Pancreas (tissue), 10 donors: ENCODE measurements around the gene ANKS1B. TPM values are rescaled to one million over a fixed set of nuclear protein-coding genes. Genes with fewer than 3 reads are reported as not detected.

Experiments used
- ATAC-seq, 4 donors: fragments of 200-7000 bp; cut with Tn5 transposase; one replicate each; pipeline versions ENCODE4 v1.8.0 to v1.9.1; 2020; ENCODE audit warnings: mild to moderate bottlenecking in 4 of 4, moderate library complexity in 4 of 4
- DNase-seq, 6 donors: peaks; one replicate each; pipeline ENCODE4 v3.0.0-alpha.2; 2020
- FAIRE-seq: peaks from 2 replicates; lab custom pipeline; 2012; peaks lifted over from hg19 to GRCh38; lab: Jason Lieb, UNC
- H3K27ac ChIP-seq, 4 donors: fragments of 200-600 bp; sonication (generic); 1 replicate in 3 of 4; 2 replicates in 1 of 4; pipeline versions ENCODE4 v1.5.0 to v1.8.0; 2020
- H3K27me3 ChIP-seq, 4 donors: fragments of 200-600 bp; one replicate each; pipeline ENCODE4 v1.8.0; 2021
- H3K36me3 ChIP-seq, 3 donors: fragments of 200-600 bp; sonication (generic) in 1 of 3; one replicate each; pipeline versions ENCODE4 v1.5.0 to v1.8.0; 2020 to 2021
- H3K4me1 ChIP-seq, 3 donors: fragments of 200-600 bp; one replicate each; pipeline ENCODE4 v1.8.0; 2021
- H3K4me3 ChIP-seq, 4 donors: fragments of 200-600 bp; sonication (generic) in 2 of 4; one replicate each; pipeline versions ENCODE4 v1.5.0 to v1.8.0; 2020 to 2021
- H3K9me3 ChIP-seq, 4 donors: fragments of 200-600 bp; one replicate each; pipeline ENCODE4 v1.8.0; 2021
- WGBS, 2 donors: extraction: QIAGEN DNeasy Blood & Tissue Kit; methylation state at CpG; one replicate each; pipeline ENCODE4 v1.1.7; 2013; 5-methylcytosine and 5-hydroxymethylcytosine counted together
- intact Hi-C, 3 donors: fragments of 100-400 bp; cut with DNase I; formaldehyde crosslinking; loops; one replicate each; pipeline versions ENCODE4 v1.11.1 to v1.14.2; 2022
- polyA plus RNA-seq, 2 donors: library from polyadenylated mRNA; stranded (reverse); fragments of 200-250 nt; gene quantifications; one replicate each; pipeline ENCODE4 v1.2.3, GENCODE V29; 2013
- total RNA-seq, 6 donors: library from RNA; stranded (reverse); fragmentation: NEBNext Ultra II Directional in 4 of 6; extraction: Animal tissue kit (Norgen Biotek cat#: 25700) in 4 of 6; gene quantifications; one replicate each; pipeline versions ENCODE4 v1.2.1 to v1.2.4, GENCODE V29; 2021 to 2023
- TF ChIP-seq, protein P1 (sequence below), 4 donors: fragments of 200-600 bp; sonication (generic) in 3 of 4; IDR thresholded peaks; one replicate each; pipeline versions ENCODE4 v1.5.0 to v1.8.0; 2021; ENCODE audit warnings: antibody characterized with exemption in 4 of 4
- donor health status: healthy with polysubstance abuse.
- donor health status: DM: no; HTN: no; CAD: no; lungs with moderate emphysema.
- donor health status: DM: no; HTN: no; CAD: no.
- donor health status: control.
- donor health status: control.
- donor health status: Bipolar disorder and iron deficiency.
- donor health status: DM: yes; HTN: yes; CAD: no.
- donor health status: DM: no; HTN: no; CAD: no.
- donor health status: DM: no; HTN: no; CAD: no.
- donor health status: DM: yes; HTN: yes; CAD: no.

ANKS1B gene
- total and polyA plus RNA-seq, 8 donors, result 0.49 to 3.2 (median 1.9) TPM

DNA sequence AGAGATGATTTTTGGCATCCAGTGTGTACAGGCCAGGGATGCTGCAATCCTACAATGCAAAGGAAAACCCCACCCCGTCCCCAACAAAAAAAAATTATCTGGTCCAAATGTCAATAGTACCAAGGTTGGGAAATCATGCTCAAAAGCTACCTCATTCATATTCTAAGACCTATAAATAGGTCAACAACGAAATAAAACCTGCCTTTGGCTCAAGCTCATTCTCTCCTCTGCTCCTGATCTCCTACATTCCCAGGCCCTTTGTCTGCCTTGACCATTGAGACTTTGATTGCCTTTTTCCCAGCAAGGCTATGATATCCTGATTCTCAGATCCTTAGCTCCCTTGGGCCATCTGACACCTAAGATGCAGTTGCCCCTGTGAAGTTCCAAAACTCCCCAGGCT lies 30.0 kb downstream of the ANKS1B start:
- intact Hi-C loops, result no loop called here
- H3K4me1 ChIP-seq, result peaks cover 1 to 4% (median 2%) of the 10 kb centered on the region in 3 donors
- no peak for FAIRE-seq
- no peaks in the 10 kb centered on the region for H3K27me3 ChIP-seq
- no peak overlapping the region for H3K27ac ChIP-seq
- TF ChIP-seq, protein P1, sequence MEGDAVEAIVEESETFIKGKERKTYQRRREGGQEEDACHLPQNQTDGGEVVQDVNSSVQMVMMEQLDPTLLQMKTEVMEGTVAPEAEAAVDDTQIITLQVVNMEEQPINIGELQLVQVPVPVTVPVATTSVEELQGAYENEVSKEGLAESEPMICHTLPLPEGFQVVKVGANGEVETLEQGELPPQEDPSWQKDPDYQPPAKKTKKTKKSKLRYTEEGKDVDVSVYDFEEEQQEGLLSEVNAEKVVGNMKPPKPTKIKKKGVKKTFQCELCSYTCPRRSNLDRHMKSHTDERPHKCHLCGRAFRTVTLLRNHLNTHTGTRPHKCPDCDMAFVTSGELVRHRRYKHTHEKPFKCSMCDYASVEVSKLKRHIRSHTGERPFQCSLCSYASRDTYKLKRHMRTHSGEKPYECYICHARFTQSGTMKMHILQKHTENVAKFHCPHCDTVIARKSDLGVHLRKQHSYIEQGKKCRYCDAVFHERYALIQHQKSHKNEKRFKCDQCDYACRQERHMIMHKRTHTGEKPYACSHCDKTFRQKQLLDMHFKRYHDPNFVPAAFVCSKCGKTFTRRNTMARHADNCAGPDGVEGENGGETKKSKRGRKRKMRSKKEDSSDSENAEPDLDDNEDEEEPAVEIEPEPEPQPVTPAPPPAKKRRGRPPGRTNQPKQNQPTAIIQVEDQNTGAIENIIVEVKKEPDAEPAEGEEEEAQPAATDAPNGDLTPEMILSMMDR (IDR thresholded peaks at IDR 0.05), result no peak
- H3K36me3 ChIP-seq, result no peaks in the 10 kb centered on the region
- H3K9me3 ChIP-seq, result no peaks in the 10 kb centered on the region
- no peak for DNase-seq
- ATAC-seq, result no peak
- no peak overlapping the region for H3K4me3 ChIP-seq
- 36 to 43% methylated on average over 2 of the region's 2 CpGs for WGBS, 2 donors

DNA sequence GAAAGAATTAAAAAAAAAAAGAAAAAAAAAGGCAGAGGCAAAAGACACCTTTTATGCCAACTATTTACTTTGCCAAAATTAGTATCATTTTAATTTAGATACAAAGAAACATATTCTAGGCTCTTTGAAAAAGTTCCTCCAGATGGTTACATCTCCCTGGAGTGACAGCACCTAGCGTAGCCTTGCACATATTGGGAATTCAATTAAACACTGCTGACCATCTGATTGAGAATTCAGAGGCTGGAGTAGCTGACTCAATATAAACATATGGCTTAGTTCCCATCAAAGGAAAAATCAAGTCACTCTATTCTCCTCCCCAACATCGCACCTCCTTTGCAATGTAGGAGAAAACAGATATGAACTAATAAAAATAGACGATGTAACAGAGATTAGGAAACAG lies 36.4 kb downstream of the ANKS1B start:
- TF ChIP-seq, protein P1 (IDR thresholded peaks at IDR 0.05), result no peak
- ATAC-seq, result no peak
- 45 to 56% methylated on average over 3 of the region's 3 CpGs for WGBS, 2 donors

DNA sequence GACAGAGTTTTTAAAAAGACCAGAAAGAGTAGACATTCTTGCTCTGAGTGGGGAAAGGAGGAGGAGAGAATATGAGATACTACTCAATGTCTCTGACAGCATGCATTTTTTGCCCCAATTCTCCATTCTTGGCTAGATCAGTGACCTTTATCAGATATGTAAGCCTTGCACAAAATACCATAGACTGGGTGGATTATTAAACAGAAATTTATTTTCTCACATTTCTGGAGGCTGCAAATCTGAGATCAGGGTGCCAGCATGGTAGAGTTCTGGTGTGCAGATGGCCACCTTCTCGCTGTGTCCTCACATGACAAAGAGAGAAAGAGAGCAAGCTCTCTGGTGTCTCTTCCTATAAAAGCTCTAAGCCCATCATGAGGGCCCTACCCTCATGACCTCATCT lies 38.6 kb downstream of the ANKS1B start:
- no peak for DNase-seq
- H3K27me3 ChIP-seq, result no peaks in the 10 kb centered on the region
- H3K36me3 ChIP-seq, result no peaks in the 10 kb centered on the region
- H3K27ac ChIP-seq, result no peak overlapping the region
- no peaks in the 10 kb centered on the region for H3K9me3 ChIP-seq
- no peak for FAIRE-seq
- TF ChIP-seq, protein P1 (IDR thresholded peaks at IDR 0.05), result no peak
- 81 to 100% methylated on average over 1 of the region's 1 CpG for WGBS, 2 donors
- intact Hi-C loops, result no loop called here
- H3K4me3 ChIP-seq, result no peak overlapping the region
- no peak for ATAC-seq
- H3K4me1 ChIP-seq, result no peaks in the 10 kb centered on the region

More for the DNA sequence above, 36.4 kb downstream of the ANKS1B start:
- Histone ChIP-seq H3K36me3 (no peaks in the 10 kb centered on the region), H3K27ac (no peak overlapping the region), H3K4me1 (no peaks in the 10 kb centered on the region), H3K4me3 (no peak overlapping the region), H3K27me3 (no peaks in the 10 kb centered on the region), H3K9me3 (no peaks in the 10 kb centered on the region)
- DNase-seq, result no peak
- FAIRE-seq, result no peak
- intact Hi-C loops, result no loop called here

DNA sequence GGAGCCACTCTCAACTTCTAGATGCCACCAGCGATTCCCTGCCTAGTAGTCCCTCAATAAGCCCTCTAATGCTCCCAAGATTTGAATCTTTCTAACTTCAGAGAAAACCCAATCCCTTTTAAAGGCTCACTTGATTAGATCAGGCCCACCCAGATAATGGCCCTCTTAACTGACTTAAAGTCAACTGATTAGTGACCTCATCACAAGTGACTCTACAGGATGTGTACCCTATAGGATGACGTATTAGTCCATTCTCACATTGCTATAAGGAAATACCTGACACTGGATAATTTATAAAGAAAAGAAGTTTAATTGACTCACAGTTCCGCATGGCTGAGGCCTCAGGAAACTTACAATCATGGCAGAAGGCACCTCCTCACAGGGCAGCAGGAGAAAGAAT lies 49.1 kb downstream of the ANKS1B start:
- TF ChIP-seq, protein P1 (IDR thresholded peaks at IDR 0.05), result no peak
- WGBS, 2 donors, result 78 to 82% methylated on average over 3 of the region's 3 CpGs
- DNase-seq, result no peak
- H3K4me3 ChIP-seq, result no peak overlapping the region
- H3K4me1 ChIP-seq, result no peaks in the 10 kb centered on the region
- H3K27me3 ChIP-seq, result no peaks in the 10 kb centered on the region
- no peak for FAIRE-seq
- ATAC-seq, result no peak
- no peaks in the 10 kb centered on the region for H3K36me3 ChIP-seq
- intact Hi-C loops, result no loop called here
- H3K27ac ChIP-seq, result no peak overlapping the region
- no peaks in the 10 kb centered on the region for H3K9me3 ChIP-seq

DNA sequence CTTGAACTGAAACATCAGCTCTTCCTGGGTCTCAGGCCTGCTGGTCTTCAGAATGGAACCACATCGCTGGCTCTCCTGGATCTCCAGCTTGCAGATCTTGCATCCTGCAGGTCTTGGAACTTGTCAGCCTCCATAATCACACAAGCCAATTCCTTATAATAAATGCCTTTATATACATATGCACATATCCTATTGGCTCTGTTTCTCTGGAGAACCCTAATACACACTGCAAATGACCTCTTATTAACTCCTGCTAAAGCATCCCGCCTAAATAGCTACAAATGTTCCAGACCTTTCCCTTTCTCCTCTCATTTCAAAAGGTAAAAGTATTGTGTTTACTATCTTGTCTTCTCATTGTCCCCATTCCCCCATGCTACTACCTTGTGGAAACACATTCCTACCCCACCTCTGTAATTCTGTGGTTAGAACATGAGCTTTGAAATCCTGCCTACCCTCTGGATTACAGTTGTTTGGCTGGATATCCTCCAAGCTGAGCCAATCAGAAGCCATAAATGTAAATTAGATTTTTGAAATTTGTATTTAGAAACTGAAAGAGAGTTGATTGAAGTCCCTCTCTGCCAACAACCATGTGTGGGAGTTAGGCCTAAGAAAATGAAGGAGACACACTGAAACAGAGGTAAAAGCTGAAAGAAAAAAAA lies 58.1 kb downstream of the ANKS1B start:
- Histone ChIP-seq H3K27me3 (no peaks in the 10 kb centered on the region), H3K9me3 (no peaks in the 10 kb centered on the region), H3K36me3 (no peaks in the 10 kb centered on the region), H3K4me1 (no peaks in the 10 kb centered on the region), H3K27ac (no peak overlapping the region), H3K4me3 (no peak overlapping the region)
- DNase-seq (no peak), ATAC-seq (no peak), FAIRE-seq (no peak)
- 79 to 83% methylated on average over 2 of the region's 2 CpGs for WGBS, 2 donors
- TF ChIP-seq, protein P1 (IDR thresholded peaks at IDR 0.05), result no peak
- intact Hi-C loops, result no loop called here
